ENCODE measurements around the gene QPRT.
"Not testable (repeated sequence)": the region's sequence is repeated elsewhere in the genome, so short reads cannot be mapped to it uniquely, and the experiment has no call there.

Gene QPRT

GRCh38 chr16:29717113-29717512 lies 38.1 kb downstream of the QPRT start:
- no peak for DNase-seq (ENCODE audit: extremely low spot score)
- ChIA-PET CTCF (interaction anchor here (1.1 to 8.4 kb wide), 5 partner anchors 13 to 68 kb away, joined by 5 to 59 read pairs (median 7); no protein-coding TSS in a partner anchor), POLR2A (no interaction called here)
- TF ChIP-seq, protein P1, sequence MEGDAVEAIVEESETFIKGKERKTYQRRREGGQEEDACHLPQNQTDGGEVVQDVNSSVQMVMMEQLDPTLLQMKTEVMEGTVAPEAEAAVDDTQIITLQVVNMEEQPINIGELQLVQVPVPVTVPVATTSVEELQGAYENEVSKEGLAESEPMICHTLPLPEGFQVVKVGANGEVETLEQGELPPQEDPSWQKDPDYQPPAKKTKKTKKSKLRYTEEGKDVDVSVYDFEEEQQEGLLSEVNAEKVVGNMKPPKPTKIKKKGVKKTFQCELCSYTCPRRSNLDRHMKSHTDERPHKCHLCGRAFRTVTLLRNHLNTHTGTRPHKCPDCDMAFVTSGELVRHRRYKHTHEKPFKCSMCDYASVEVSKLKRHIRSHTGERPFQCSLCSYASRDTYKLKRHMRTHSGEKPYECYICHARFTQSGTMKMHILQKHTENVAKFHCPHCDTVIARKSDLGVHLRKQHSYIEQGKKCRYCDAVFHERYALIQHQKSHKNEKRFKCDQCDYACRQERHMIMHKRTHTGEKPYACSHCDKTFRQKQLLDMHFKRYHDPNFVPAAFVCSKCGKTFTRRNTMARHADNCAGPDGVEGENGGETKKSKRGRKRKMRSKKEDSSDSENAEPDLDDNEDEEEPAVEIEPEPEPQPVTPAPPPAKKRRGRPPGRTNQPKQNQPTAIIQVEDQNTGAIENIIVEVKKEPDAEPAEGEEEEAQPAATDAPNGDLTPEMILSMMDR (IDR thresholded peaks at IDR 0.05; ENCODE audit: control extremely low read depth, extremely low read depth, low read depth, missing control alignments) = no peak

DNA sequence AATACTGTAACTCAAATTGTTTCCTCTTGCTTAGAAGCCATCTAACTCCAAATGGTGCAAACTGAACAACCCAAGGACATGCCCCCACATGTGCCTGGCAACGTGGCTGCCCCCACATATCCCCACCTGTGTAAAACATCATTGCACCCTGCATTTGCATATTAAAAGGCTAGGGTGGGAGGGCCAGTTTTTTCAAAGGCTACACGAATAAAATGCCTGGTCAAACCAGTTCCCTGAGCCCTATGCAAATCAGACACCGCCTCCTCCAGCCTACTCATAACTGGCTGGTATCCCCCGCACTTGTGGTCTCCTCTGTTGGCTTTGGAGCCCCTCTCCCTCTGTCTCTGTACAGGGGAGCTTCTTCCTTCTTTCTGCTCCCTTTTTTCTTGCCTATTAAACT lies 40.1 kb downstream of the QPRT start:
- no peak for DNase-seq (ENCODE audit: extremely low spot score)
- TF ChIP-seq, protein P1 (IDR thresholded peaks at IDR 0.05; ENCODE audit: control extremely low read depth, extremely low read depth, low read depth, missing control alignments) = no peak
- ChIA-PET CTCF (interaction anchor here (1.2 to 8.4 kb wide), 4 partner anchors 14 to 27 kb away, joined by 3 to 59 read pairs (median 14); no protein-coding TSS in a partner anchor), POLR2A (no interaction called here)

- POLR2A ChIA-PET = no interaction called here
- CTCF ChIA-PET = interaction anchor here (0.6 to 8.4 kb wide), 8 partner anchors 12 to 127 kb away, joined by 3 to 59 read pairs (median 4); partner anchors contain the start of gene KIF22
- TF ChIP-seq, protein P1 (IDR thresholded peaks at IDR 0.05; ENCODE audit: control extremely low read depth, extremely low read depth, low read depth, missing control alignments) = no peak
- no peak for DNase-seq (ENCODE audit: extremely low spot score)
Measured at GRCh38 chr16:29720703-29721102, 41.7 kb downstream of the QPRT start.

DNA sequence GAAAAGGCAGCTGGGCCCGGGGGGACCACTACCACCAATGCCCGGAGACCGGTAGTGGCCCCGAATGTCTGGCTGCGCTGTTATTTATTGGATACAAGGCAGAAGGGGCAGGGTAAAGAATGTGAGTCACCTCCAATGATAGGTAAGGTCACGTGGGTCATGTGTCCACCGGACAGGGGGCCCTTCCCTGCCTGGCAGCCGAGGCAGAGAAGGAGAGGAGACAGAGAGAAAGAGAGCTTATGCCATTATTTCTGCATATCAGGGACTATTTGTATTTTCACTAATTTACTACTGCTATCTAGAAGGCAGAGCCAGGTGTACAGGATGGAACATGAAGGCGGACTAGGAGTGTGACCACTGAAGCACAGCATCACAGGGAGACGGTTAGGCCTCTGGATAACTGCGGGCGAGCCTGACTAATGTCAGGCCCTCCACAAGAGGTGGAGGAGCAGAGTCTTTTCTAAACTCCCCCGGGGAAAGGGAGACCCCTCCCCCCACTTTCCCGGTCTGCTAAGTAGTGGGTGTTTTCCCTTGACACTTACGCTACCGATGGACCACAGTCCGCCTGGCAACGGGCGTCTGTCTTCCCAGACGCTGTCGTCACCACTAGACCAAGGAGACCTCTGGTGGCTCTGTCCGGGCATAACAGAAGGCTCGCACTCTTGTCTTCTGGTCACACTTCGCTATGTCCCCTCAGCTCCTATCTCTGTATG lies 42.3 kb downstream of the QPRT start:
- peak; percentile 55 for DNase-seq (ENCODE audit: extremely low spot score)
- TF ChIP-seq, protein P1 (IDR thresholded peaks at IDR 0.05; ENCODE audit: control extremely low read depth, extremely low read depth, low read depth, missing control alignments) = peak; percentile 70
- CTCF ChIA-PET = interaction anchor here (0.8 to 8.4 kb wide), 6 partner anchors 11 to 318 kb away, joined by 3 to 59 read pairs (median 3); partner anchors contain the start of gene KIF22
- POLR2A ChIA-PET = not testable (repeated sequence)

DNA sequence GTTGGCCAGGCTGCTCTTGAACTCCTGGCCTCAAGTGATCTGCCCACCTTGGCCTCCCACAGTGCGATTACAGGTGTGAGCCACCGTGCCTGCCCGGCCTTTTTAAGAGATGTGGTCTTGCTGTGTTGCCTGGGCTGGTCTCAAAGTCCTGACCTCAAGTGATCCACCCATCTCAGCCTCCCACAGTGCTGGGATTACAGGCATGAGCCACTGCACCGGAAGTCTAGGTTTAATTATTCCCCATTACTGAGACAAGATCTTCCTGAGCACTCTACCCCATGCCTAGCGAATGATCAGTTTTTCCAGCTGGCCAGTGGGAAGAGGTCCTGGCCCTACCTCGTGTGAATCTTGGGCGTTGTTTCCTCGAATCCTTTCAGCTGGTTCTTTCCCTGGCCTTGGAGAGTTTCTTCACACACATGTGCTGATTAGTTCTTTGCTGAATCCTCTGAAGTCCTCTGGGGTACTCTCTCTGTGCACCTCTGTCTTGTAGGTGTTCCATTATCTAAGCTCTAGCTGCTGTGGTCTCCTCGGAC lies 47.9 kb downstream of the QPRT start:
- no peak for DNase-seq (ENCODE audit: extremely low spot score)
- ChIA-PET POLR2A (no interaction called here), CTCF (interaction anchor here (0.9 to 2.5 kb wide), 3 partner anchors 27 to 63 kb away, joined by 4 to 6 read pairs (median 5); partner anchors contain the start of gene KIF22)
- TF ChIP-seq, protein P1 (IDR thresholded peaks at IDR 0.05; ENCODE audit: control extremely low read depth, extremely low read depth, low read depth, missing control alignments) = no peak

DNA sequence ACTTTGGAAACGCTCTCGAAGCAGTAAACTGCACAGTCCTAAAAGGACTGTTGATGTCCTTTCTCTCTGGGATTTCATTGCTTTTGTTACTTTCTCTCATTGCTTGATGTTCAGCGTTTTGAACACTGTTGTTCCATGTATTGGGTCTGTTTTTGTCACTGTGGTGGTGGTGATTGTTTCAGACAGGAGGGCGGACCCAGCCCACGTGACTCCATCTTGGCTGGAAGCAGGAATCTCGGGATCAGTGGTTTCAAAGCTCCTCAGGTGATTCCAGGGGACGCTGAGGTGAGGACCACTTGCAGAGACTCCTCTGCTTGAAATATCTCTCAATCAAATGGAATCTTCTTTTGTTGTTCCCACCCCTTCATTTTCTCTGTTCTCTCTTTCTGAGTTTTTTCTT lies 48.5 kb downstream of the QPRT start:
- CTCF ChIA-PET = interaction anchor here (0.9 to 2.5 kb wide), 4 partner anchors 11 to 63 kb away, joined by 3 to 6 read pairs (median 4); partner anchors contain the start of gene KIF22
- POLR2A ChIA-PET = no interaction called here
- TF ChIP-seq, protein P1 (IDR thresholded peaks at IDR 0.05; ENCODE audit: control extremely low read depth, extremely low read depth, low read depth, missing control alignments) = no peak
- no peak for DNase-seq (ENCODE audit: extremely low spot score)
